Progenitor cell of endocrine pancreas (in vitro differentiated cells): ENCODE results near the gene AHCYL1. TPM values are rescaled to one million over a fixed set of nuclear protein-coding genes. Genes with fewer than 3 reads are reported as not detected.

Experiments used
- DNase-seq: peaks from one replicate; pipeline ENCODE4 v3.0.0; 2021; ENCODE audit warnings: low spot score; ENCODE audit not compliant: unreplicated experiment
- H3K27ac Mint-ChIP-seq: 2 replicates; pipeline ENCODE4 v1.8.0; 2021; ENCODE audit warnings: mild to moderate bottlenecking, moderate library complexity, mixed read lengths
- H3K27me3 Mint-ChIP-seq: 2 replicates; pipeline ENCODE4 v1.8.0; 2021; ENCODE audit warnings: mixed read lengths
- H3K36me3 Mint-ChIP-seq: 2 replicates; pipeline ENCODE4 v1.8.0; 2022; ENCODE audit warnings: mixed read lengths; ENCODE audit not compliant: insufficient read depth
- H3K4me1 Mint-ChIP-seq: 2 replicates; pipeline ENCODE4 v1.8.0; 2021; ENCODE audit warnings: low read depth, mixed read lengths
- H3K4me3 Mint-ChIP-seq: 2 replicates; pipeline ENCODE4 v1.8.0; 2021; ENCODE audit warnings: low read depth, mild to moderate bottlenecking, moderate library complexity, mixed read lengths
- H3K9me3 Mint-ChIP-seq: 2 replicates; pipeline ENCODE4 v1.8.0; 2021; ENCODE audit warnings: low read depth, mixed read lengths
- total RNA-seq: library from RNA; stranded (reverse); gene quantifications from 2 replicates; pipeline ENCODE4 v1.2.1, GENCODE V29; 2021
- TF ChIP-seq, protein P1 (sequence below): fragments of 200-600 bp; sonication (generic); IDR thresholded peaks from one replicate; pipeline ENCODE4 v1.5.0; 2021; ENCODE audit warnings: antibody characterized with exemption, mild to moderate bottlenecking; ENCODE audit not compliant: unreplicated experiment

The AHCYL1 gene
- total RNA-seq, 1 donor from 2014 or later = 90.2 TPM

- H3K27ac Mint-ChIP-seq = no peak overlapping the region
- H3K4me3 Mint-ChIP-seq = no peak overlapping the region
- DNase-seq = no peak
- peaks cover 4% of the 10 kb centered on the region for H3K4me1 Mint-ChIP-seq
- TF ChIP-seq, protein P1, sequence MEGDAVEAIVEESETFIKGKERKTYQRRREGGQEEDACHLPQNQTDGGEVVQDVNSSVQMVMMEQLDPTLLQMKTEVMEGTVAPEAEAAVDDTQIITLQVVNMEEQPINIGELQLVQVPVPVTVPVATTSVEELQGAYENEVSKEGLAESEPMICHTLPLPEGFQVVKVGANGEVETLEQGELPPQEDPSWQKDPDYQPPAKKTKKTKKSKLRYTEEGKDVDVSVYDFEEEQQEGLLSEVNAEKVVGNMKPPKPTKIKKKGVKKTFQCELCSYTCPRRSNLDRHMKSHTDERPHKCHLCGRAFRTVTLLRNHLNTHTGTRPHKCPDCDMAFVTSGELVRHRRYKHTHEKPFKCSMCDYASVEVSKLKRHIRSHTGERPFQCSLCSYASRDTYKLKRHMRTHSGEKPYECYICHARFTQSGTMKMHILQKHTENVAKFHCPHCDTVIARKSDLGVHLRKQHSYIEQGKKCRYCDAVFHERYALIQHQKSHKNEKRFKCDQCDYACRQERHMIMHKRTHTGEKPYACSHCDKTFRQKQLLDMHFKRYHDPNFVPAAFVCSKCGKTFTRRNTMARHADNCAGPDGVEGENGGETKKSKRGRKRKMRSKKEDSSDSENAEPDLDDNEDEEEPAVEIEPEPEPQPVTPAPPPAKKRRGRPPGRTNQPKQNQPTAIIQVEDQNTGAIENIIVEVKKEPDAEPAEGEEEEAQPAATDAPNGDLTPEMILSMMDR = no peak
- peaks cover 28% of the 10 kb centered on the region for H3K36me3 Mint-ChIP-seq
- no peaks in the 10 kb centered on the region for H3K9me3 Mint-ChIP-seq
- H3K27me3 Mint-ChIP-seq = peaks cover 22% of the 10 kb centered on the region
Measured at GRCh38 chr1:110061341-110061740, 76.8 kb downstream of the AHCYL1 start.

GRCh38 chr1:110062612-110063011 is 78.0 kb downstream of the AHCYL1 start:
- peaks cover 35% of the 10 kb centered on the region for H3K27me3 Mint-ChIP-seq
- no peak overlapping the region for H3K27ac Mint-ChIP-seq
- DNase-seq = no peak
- peaks cover 20% of the 10 kb centered on the region for H3K36me3 Mint-ChIP-seq
- no peak overlapping the region for H3K4me3 Mint-ChIP-seq
- peaks cover 4% of the 10 kb centered on the region for H3K4me1 Mint-ChIP-seq
- TF ChIP-seq, protein P1 = no peak
- no peaks in the 10 kb centered on the region for H3K9me3 Mint-ChIP-seq

DNA sequence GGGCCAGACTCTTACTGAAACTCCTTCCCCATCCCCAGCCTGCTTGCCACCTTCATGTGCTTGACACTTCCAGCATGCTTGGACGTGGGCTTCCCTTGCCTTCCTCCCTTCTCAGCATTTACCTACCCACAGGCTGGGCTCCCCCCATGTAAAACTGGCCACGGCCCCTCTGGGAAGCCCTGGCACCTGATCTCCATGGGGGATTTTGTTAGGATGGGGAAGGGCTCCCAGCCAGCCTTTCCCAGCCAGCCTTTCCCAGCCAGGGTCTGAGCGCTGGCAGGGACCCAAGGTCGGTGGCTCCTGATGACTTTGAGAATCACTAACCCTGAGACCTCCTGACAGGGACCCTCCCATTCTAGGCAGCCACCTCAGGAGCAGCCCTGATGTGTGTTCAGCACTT is 79.2 kb downstream of the AHCYL1 start:
- H3K9me3 Mint-ChIP-seq = no peaks in the 10 kb centered on the region
- H3K27me3 Mint-ChIP-seq = peaks cover 46% of the 10 kb centered on the region
- no peak overlapping the region for H3K27ac Mint-ChIP-seq
- H3K4me1 Mint-ChIP-seq = peaks cover 9% of the 10 kb centered on the region
- TF ChIP-seq, protein P1 = no peak
- no peak for DNase-seq
- no peak overlapping the region for H3K4me3 Mint-ChIP-seq
- H3K36me3 Mint-ChIP-seq = peaks cover 16% of the 10 kb centered on the region

DNA sequence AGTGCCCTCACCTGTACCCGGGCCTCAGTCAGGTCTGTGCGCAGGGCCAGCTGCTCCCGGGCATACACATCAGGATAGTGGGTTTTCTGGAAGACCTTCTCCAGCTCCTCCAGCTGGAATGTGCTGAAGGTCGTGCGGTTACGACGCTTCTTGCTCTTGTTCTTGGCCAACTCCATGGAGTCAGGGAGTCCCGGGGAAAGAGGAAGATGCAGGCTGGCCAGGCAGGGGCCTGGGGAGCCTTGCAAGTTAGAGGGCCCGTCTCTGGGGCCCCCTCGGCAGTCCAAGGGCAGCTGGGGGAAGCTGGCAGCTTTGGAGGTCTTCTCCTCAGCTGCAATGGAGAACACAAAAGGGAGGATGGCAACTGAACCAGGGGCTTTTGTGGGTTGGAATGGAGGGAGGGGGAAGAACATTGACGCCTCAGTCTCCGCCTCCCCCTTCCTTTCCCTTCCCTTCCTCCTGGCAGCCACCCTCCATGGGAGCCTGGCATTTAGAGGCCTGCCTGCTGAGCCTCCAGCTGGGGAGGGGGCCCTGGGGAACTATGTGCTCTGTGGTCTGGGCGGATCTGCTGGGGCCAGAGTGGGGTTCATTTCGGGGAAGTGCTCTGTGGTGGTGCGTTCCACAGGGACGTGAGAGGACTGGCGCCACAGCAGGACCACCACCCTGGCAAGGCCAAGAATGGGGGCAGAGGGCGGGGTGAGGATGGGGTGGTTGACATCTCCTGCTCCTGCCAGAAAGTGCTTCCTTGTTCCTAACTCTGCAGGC is 80.2 kb downstream of the AHCYL1 start:
- peaks cover 56% of the 10 kb centered on the region for H3K27me3 Mint-ChIP-seq
- H3K27ac Mint-ChIP-seq = no peak overlapping the region

DNA sequence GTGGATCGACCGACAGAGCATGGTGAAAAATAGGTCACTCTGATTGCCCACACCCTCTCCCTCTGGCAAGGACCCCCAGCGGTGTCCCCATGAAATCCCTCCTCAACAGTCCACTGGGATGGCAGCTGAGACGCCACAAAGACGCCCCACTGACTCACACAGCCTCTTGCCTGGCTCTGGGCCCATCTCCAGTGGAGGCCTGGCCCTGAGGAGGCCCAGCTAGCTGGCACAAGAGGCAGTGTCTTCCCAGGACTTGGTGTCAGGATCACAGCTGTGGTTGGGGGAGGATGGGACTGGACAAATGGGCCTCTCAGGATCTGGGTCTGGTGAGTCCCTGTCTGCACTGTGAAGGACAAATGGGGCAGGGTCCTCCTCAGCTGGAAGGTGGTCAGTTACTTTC is 81.3 kb downstream of the AHCYL1 start:
- DNase-seq = no peak
- Mint-ChIP-seq H3K4me1 (peaks cover 9% of the 10 kb centered on the region), H3K27me3 (peaks cover 62% of the 10 kb centered on the region), H3K27ac (no peak overlapping the region), H3K4me3 (no peak overlapping the region), H3K36me3 (peaks cover 10% of the 10 kb centered on the region), H3K9me3 (no peaks in the 10 kb centered on the region)
- TF ChIP-seq, protein P1 = no peak

More for the DNA sequence above, 80.2 kb downstream of the AHCYL1 start:
- H3K4me3 Mint-ChIP-seq = no peak overlapping the region
- peaks cover 15% of the 10 kb centered on the region for H3K36me3 Mint-ChIP-seq
- no peak for DNase-seq
- TF ChIP-seq, protein P1 = no peak
- no peaks in the 10 kb centered on the region for H3K9me3 Mint-ChIP-seq
- peaks cover 9% of the 10 kb centered on the region for H3K4me1 Mint-ChIP-seq
